Measurements from ENCODE around the gene SHC3. TPM values are rescaled to one million over a fixed set of nuclear protein-coding genes. Genes with fewer than 3 reads are reported as not detected.

SHC3 gene
- total RNA-seq, 1 experiment from 2014 or later: 0.69 TPM

DNA sequence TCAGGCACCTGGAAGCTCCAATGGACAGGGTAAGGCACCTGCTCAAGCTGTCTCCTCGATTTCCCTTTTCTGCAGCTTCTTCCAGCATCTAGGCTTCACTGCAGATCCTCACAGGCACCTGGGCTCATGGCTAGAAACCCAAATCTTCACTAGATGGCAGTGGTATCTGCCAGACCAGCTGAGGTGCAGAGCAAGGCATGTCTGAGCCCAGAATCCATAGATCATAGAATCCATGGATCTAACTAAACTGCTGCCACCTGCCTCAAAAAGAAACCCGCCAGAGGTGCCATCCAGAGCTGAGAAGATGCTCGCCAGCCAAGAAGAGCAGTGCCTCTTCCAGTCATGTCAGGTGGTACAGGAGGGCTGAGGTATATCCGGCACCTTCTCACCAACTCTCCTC, 6.9 kb downstream of the SHC3 start:
- H3K27me3 ChIP-seq: no peaks in the 10 kb centered on the region
- no peak overlapping the region for H3K4me3 ChIP-seq
- no peaks in the 10 kb centered on the region for H3K36me3 ChIP-seq
- H3K9me3 ChIP-seq: no peaks in the 10 kb centered on the region
- no peak for DNase-seq

DNA sequence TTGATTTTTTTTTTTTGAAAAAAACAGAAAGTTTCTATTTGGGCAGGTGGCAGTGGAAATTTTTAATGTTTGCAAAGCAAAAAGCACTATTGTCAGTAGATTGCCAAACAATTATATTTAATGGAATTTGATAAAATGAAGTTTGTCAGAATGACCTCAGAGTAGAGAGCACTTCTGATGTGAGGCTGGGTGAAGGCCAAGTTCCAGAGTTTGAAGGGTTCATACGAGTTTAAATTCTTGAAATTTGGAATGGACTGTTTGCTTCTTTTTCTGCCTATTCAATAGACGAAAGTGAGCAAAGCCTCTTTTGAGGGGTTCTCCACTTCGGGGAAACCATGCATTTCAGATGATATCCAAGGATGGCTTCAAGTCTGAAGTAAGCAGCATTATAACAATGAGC, 7.4 kb downstream of the SHC3 start:
- DNase-seq: no peak
- Histone ChIP-seq H3K4me3 (no peak overlapping the region), H3K9me3 (no peaks in the 10 kb centered on the region), H3K27me3 (no peaks in the 10 kb centered on the region), H3K36me3 (no peaks in the 10 kb centered on the region)

DNA sequence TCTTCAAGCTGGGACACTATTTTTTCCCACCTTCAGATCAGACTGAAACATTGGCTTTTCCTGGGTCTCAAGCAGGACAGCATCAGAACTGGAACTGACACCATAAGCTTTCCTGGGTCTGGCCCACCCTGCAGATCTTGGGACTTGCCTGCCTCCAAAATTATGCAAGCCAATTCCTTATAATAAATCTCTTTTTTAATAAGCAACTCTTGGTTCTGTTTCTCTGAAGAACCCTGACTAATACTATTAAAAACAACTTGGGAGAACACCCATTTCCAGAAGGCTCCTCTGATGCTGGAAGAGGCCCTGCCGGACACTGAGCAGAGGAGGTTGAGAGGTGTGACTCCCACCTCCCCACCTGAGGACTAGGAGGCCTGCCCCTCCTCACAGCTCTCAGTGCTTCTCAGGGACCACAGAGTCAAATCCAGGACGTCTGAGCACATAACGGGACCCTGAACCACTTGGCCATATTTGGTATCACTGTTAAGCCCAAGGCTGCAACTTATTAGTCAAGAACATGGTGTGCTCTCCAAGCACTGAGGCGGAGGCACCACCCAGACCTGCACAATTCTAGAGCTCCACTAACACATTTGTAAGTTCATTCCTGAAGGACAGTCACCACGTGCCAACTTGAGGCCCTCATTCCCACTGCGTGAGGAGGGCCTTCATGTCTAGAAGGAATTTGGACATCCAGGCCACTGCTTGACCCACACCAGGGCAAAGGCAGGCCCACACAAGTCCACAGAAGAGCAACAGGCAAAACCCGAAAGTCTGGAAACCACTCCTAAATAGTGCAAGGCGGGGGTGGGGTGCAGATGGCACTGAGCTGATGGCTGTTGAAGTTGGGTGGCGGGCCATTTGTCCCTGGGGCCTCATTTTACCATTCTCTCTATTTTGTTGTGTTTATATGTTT, 9.5 kb downstream of the SHC3 start:
- Histone ChIP-seq H3K27me3 (no peaks in the 10 kb centered on the region), H3K9me3 (no peaks in the 10 kb centered on the region), H3K36me3 (no peaks in the 10 kb centered on the region), H3K4me3 (no peak overlapping the region)
- no peak for DNase-seq

DNA sequence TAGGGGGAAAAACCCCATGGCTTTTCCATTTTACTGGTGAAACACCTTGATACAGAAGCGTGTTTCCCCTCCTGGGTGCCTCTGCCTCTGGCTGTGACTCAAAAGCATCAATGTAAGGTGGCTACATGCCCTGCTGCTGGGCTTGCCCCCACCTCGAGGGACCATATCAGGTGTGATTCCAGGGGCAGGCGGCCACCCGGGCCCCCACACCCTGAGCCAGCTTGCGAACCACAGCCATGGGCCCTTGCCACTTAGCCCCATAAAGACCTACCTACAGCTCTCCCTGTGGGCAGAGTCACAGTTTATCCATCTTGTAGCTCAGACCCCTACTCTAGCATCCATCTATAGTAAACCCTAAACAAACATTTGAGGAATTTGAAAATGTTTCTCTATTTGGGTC, 10.8 kb downstream of the SHC3 start:
- DNase-seq: no peak
- Histone ChIP-seq H3K27me3 (no peaks in the 10 kb centered on the region), H3K36me3 (no peaks in the 10 kb centered on the region), H3K4me3 (no peak overlapping the region), H3K9me3 (no peaks in the 10 kb centered on the region)

DNA sequence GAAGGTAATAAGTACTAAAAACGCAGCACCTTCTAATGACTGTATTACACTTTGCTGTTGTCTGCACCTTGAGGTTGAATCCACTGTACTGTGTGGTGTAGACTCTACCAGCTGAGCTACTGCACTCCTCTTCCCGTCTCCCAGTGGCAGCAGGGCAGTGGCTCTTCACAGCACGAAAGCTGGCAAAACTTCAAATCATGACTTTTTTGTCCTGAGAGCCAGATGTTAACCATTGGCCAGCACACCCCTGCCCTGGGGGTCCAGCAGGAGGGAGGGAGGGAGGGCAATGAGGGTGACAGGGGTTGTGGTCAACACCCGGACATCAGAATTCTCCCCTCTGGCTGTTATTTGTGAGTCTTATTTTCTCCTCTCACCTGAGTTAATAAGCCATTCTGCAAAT, 11.8 kb downstream of the SHC3 start:
- no peaks in the 10 kb centered on the region for H3K36me3 ChIP-seq
- DNase-seq: no peak
- H3K27me3 ChIP-seq: no peaks in the 10 kb centered on the region

DNA sequence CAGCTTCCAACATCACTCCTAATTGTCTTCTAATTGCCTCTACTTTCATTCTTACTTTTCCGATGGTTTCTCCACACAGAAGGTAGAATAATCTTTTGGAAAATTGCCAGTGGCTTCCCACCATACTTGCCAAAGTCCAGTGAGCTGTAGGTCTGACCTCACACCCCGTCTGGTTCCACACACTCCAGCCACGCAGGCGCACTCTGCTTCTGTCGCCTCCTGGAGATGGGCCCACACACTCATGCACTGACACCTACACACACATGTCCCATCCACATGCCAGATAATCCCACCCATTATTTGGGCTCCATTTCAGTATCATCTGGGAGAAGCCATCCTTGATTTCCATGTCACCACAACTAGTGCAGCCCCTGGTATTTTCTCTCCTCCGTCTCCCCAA, 12.7 kb downstream of the SHC3 start:
- Histone ChIP-seq H3K36me3 (no peaks in the 10 kb centered on the region), H3K9me3 (no peaks in the 10 kb centered on the region), H3K27me3 (no peaks in the 10 kb centered on the region), H3K4me3 (no peak overlapping the region)
- DNase-seq: no peak

More for the DNA sequence above, 11.8 kb downstream of the SHC3 start:
- Histone ChIP-seq H3K4me3 (no peak overlapping the region), H3K9me3 (no peaks in the 10 kb centered on the region)

DNA sequence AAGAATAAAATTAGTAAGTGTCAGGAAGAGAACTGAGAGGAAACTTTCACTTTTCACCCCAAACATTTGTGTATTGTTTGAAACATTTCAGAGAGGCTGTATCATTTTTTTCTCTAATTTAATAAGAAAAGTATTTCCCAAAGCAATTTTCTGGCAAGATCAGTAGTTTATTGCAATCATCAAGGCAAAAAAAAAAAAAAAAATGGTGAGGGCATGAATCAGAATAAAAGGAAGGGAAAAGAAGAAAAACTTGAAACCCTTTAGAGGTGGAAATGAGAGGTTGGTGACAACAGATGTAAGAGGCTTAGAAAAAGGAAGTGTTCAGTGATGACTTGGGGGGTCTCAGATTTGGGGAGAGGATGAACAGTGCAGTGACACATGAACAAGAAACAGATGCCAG, 13.3 kb downstream of the SHC3 start:
- H3K4me3 ChIP-seq: no peak overlapping the region
- no peaks in the 10 kb centered on the region for H3K9me3 ChIP-seq
- no peak for DNase-seq
- H3K36me3 ChIP-seq: no peaks in the 10 kb centered on the region
- H3K27me3 ChIP-seq: no peaks in the 10 kb centered on the region

DNA sequence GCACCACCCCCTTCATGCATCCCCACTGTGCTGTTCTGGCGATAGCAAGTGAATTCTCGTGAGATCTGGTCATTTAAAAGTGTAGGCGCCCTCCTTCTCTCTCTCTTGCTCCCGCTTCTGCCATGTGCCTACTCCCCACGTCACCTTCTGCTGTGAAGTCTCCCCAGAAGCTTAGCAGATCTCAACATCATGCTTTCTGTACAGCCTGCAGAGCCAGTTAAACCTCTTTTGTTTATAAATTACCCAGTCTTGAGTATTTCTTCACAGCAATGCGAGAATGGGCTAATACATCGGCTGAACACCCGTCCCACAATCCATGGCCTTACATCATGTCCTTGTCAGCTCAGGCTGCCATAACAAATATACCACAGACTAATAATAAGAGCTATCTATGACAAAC, 17.4 kb downstream of the SHC3 start:
- H3K27me3 ChIP-seq: no peaks in the 10 kb centered on the region
- H3K9me3 ChIP-seq: no peaks in the 10 kb centered on the region
- H3K4me3 ChIP-seq: no peak overlapping the region
- DNase-seq: no peak
- no peaks in the 10 kb centered on the region for H3K36me3 ChIP-seq

DNA sequence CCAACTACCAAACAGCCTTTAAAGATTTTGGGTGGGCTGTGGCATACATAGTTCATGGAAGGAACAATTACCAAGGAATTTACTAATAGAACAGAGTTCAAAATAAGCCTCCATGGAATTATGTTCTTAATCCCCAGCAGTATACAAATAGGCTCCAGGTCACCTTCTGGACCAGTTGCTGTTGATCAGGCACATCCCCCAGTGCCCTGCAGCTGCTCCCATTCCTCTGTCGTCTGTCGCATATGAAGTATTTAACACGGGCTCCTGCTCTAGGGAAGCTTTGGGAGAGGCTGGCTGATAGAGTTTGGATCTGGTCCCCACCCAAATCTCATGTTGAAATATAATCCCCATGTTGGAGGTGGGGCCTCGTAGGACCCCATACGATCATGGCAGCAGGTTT, 17.8 kb downstream of the SHC3 start:
- Histone ChIP-seq H3K27me3 (no peaks in the 10 kb centered on the region), H3K36me3 (no peaks in the 10 kb centered on the region), H3K9me3 (no peaks in the 10 kb centered on the region), H3K4me3 (no peak overlapping the region)
- no peak for DNase-seq

DNA sequence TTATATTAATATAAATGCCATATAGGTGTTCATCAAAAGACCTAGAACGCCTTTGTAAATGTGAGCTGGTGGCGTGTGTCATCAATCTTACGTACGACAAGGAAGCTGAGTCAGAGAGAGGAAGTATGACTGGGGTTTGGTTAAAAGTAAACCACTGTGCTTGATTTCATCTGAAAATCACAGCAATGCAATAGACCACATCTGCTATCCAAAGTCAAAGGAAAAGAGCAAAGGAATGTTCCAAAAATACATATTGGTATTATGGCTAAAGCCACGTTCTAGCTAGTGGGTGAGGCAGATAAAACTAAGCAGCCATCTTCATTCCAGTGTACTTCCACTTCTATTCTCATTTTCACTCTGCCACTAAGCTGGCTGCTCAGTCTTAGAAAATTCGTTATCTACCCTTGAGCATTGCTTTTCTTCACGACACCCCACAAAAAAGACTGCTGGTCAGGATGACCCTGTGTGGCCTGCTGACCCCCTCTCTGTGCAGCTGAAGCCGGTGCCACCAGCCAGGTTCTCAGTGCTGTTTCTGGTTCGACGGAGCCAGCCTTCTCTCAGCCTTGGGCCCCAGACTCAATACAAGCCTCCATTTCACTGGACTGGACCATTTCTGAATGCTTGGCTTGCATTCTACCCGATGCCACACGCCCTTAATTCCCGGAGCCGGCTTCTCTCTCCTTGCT, 23.8 kb downstream of the SHC3 start:
- Histone ChIP-seq H3K4me3 (no peak overlapping the region), H3K9me3 (no peaks in the 10 kb centered on the region)
- DNase-seq: peak; percentile 39

DNA sequence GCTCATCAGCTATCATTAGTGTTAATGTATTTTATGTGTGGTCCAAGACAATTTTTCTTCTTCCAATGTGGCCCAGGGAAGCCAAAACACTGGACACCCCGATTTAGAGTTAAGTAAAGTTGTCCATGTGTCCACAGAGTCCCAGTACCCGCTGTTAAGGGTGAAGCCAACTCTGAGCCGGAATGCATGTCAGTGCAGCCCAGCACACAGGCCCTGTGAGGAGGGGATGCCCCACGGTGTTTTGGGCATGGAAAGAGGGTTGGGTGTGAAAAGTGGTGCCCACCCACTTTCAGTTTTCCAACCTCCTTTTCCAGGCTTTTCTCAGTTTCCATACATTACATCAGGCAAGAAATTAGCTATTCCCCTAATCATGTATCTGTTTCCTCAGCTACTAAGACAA, 24.4 kb downstream of the SHC3 start:
- DNase-seq: no peak
- no peak overlapping the region for H3K4me3 ChIP-seq
- H3K27me3 ChIP-seq: no peaks in the 10 kb centered on the region
- H3K9me3 ChIP-seq: no peaks in the 10 kb centered on the region
- H3K36me3 ChIP-seq: no peaks in the 10 kb centered on the region

More for the DNA sequence above, 23.8 kb downstream of the SHC3 start:
- H3K27me3 ChIP-seq: no peaks in the 10 kb centered on the region
- no peaks in the 10 kb centered on the region for H3K36me3 ChIP-seq

DNA sequence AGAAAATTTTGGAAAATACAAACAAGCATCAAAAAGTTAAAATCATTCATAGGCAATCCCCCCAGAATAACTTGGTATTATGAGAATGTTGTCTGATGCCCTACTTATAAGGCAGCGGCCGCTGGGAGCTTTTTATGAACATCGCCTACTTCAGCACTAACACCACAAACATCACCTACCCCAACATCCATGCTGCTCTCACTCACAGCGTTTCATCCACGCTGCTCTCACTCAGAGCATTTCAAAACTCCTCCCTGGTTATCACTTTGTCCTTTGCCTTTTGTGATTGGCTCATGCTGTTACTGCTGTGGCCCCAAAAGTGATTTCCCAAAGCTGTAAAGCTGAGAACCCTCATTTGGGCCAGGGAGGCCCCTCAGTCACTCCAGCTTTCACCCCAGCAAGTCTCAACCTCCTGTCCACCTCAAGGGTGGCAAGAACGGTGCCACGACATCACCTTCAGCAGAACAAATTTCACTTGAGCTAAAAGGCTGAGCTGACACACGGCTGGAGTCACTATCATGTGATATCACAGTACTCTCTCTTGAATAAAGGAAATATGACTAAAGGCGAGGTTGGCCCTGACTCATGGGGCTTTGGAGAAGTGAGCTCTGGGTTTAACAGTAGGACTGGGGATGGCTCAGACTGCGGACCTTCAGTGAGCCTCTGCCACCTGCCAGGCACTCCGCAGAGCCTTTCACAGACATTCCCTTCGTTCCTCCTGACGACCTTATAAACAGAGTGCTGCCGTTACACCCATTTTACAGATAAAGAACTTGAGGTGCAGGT, 25.2 kb downstream of the SHC3 start:
- Histone ChIP-seq H3K4me3 (no peak overlapping the region), H3K9me3 (no peaks in the 10 kb centered on the region), H3K27me3 (no peaks in the 10 kb centered on the region), H3K36me3 (no peaks in the 10 kb centered on the region)
- DNase-seq: peak; percentile 76

DNA sequence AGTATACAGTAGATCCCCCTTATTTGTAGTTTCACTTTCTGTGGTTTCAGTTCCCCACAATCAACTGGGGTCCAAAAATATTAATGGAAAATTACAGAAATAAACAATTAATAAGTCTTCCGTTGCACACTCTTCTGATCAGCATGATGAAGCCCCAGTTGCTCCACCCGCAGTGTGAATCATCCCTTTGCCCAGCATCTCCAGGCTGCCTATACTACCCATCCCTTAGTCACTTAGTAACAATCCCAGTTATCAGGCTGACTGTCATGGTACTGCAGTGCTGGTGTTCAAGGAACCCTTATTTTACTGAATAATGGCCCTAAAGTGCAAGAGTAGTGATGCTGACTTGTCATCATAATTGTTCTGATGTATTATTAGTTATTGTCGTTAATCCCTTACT, 28.9 kb downstream of the SHC3 start:
- H3K36me3 ChIP-seq: no peaks in the 10 kb centered on the region
- DNase-seq: peak; percentile 23
- no peaks in the 10 kb centered on the region for H3K9me3 ChIP-seq
- H3K27me3 ChIP-seq: no peaks in the 10 kb centered on the region
- H3K4me3 ChIP-seq: no peak overlapping the region

DNA sequence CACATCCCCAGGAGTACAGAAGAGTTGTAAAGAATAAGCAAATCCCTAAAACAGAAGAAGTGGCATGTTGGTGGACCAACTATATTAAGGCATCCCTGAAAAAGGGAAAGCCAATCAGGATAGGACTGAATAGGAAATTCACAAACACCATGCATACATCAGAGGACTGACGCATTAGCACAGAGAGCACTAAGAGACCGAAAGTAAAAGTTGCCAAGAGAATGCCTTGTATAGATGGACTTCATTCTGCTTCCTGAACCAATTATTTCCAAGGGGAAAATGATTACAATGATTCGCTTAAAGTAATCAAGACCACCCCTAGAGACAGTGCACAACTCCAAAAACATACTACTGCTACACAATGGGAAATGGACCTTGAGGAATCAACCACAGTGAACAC, 33.5 kb downstream of the SHC3 start:
- no peak for DNase-seq
- Histone ChIP-seq H3K9me3 (no peaks in the 10 kb centered on the region), H3K4me3 (no peak overlapping the region), H3K27me3 (no peaks in the 10 kb centered on the region), H3K36me3 (no peaks in the 10 kb centered on the region)

DNA sequence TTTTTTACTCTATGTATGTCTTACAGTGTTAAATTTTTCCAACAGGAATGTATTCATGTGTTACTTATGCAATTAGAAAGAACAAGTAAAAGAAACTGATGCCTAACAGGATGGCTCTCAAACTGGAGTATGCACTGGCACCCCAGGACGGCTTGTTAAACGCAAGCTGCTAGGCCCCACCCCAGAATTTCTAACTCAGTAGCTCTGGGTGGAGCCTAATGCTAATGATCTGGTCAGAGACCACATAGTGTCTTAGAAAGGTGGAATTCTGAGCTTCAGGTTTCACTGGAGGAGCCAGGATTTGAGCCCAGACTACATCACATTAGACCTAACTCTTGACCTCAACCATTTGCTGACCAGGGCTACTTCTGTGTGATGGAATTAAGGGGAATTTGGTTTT, 34.4 kb downstream of the SHC3 start:
- no peak for DNase-seq
- H3K9me3 ChIP-seq: no peaks in the 10 kb centered on the region
- H3K27me3 ChIP-seq: no peaks in the 10 kb centered on the region
- H3K36me3 ChIP-seq: no peaks in the 10 kb centered on the region
- no peak overlapping the region for H3K4me3 ChIP-seq

DNA sequence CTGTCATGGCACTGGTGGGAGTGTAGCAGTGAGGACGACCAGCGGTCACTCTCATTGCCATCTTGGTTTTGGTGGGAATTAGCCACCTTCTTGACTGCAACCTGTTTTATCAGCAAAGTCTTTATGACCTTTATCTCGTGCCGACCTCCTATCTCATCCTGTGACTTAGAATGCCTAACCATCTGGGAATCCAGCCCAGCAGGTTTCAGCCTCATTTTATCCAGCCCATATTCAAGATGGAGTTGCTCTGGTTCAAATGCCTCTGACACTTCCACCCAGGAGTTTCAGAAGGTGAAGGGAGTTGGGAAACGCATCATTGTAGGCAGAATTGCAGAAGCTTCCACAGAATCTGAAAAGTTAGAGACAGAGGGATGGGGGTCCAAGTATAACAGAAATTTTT, 35.4 kb downstream of the SHC3 start:
- Histone ChIP-seq H3K27me3 (no peaks in the 10 kb centered on the region), H3K9me3 (no peaks in the 10 kb centered on the region), H3K4me3 (no peak overlapping the region), H3K36me3 (no peaks in the 10 kb centered on the region)
- no peak for DNase-seq

DNA sequence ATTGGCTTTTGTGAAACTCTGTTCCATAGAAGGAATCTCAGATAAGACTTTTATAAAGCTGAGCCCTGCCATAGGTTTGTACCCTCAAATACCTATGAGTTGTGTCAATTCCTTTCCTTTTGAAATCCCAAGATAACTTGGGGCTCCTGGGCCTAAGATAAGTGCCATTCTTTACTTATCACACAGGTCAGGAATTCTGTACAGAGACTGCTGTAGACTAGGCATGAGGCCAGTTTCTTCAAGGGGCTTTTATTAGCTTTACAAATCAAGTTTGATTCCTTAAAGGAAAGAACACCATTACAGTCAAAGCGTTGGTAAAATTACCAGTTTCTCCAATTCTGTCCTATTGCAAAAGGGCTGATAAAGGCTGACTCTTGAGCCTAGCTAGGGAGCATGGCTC, 39.2 kb downstream of the SHC3 start:
- Histone ChIP-seq H3K27me3 (no peaks in the 10 kb centered on the region), H3K4me3 (no peak overlapping the region), H3K36me3 (no peaks in the 10 kb centered on the region), H3K9me3 (peaks cover 3% of the 10 kb centered on the region; the same call in 1 of the 2 replicates)
- DNase-seq: no peak

Data from MG63 (cell line).